B cell (primary cell): Measurements from ENCODE around the gene KLF3.

Experiments
- CTCF ChIP-seq: fragments of 200-600 bp; IDR thresholded peaks from one replicate; pipeline ENCODE4 v1.8.0; 2022; ENCODE audit warnings: antibody characterized with exemption, mild to moderate bottlenecking
- EZH2 ChIP-seq: IDR thresholded peaks from 2 replicates; pipeline ENCODE4 v1.6.1; 2012; ENCODE audit warnings: borderline replicate concordance, low read depth, mild to moderate bottlenecking, moderate library complexity, low read length; ENCODE audit not compliant: insufficient read depth, poor library complexity, severe bottlenecking

GRCh38 chr4:38664706-38665401, 855 bp downstream of the KLF3 start:
- TF ChIP-seq CTCF (no peak), EZH2 (no peak)
